Subcutaneous abdominal adipose tissue (tissue), 5 donors: ENCODE results near the gene CALN1.

Experiments
- H3K27ac ChIP-seq: one replicate; pipeline ENCODE4 v1.7.0; 2013; ENCODE audit warnings: low read depth, mild to moderate bottlenecking, inconsistent platforms, low read length, moderate library complexity
- H3K27me3 ChIP-seq, 5 donors: one replicate each; pipeline ENCODE4 v1.7.0; 2013; ENCODE audit warnings: low read length in 5 of 5, inconsistent platforms in 1 of 5; ENCODE audit not compliant: control insufficient read depth in 5 of 5, insufficient read depth in 4 of 5
- H3K36me3 ChIP-seq, 5 donors: one replicate each; pipeline ENCODE4 v1.7.0; 2013; ENCODE audit warnings: low read length in 5 of 5; ENCODE audit not compliant: control insufficient read depth in 5 of 5, insufficient read depth in 5 of 5
- H3K4me1 ChIP-seq, 5 donors: one replicate each; pipeline ENCODE4 v1.7.0; 2013; ENCODE audit warnings: low read length in 5 of 5, mild to moderate bottlenecking in 3 of 5, moderate library complexity in 1 of 5; ENCODE audit not compliant: control insufficient read depth in 5 of 5, insufficient read depth in 5 of 5
- H3K4me3 ChIP-seq, 5 donors: one replicate each; pipeline ENCODE4 v1.7.0; 2013; ENCODE audit warnings: low read length in 5 of 5, low read depth in 1 of 5
- H3K9ac ChIP-seq, 5 donors: one replicate each; pipeline ENCODE4 v1.7.0; 2013; ENCODE audit warnings: low read length in 5 of 5, mild to moderate bottlenecking in 4 of 5, moderate library complexity in 3 of 5
- H3K9me3 ChIP-seq, 5 donors: one replicate each; pipeline ENCODE4 v1.7.0; 2013; ENCODE audit warnings: low read length in 5 of 5; ENCODE audit not compliant: control insufficient read depth in 5 of 5
- donor health status: healthy.
- donor health status: healthy.
- donor health status: healthy.
- donor health status: healthy.
- donor health status: healthy.

Gene CALN1

GRCh38 chr7:71982851-71983250 lies 429.3 kb downstream of the CALN1 start:
- Histone ChIP-seq H3K36me3 (no peaks in the 10 kb centered on the region), H3K4me1 (peaks cover 0 to 7% (median 3%) of the 10 kb centered on the region in 5 donors), H3K27ac (no peak overlapping the region), H3K9ac (no peak overlapping the region), H3K9me3 (peaks cover 0 to 2% (median 0%) of the 10 kb centered on the region in 5 donors), H3K4me3 (no peak overlapping the region), H3K27me3 (no peaks in the 10 kb centered on the region)

- Histone ChIP-seq H3K27me3 (no peaks in the 10 kb centered on the region), H3K9me3 (no peaks in the 10 kb centered on the region), H3K4me1 (no peaks in the 10 kb centered on the region), H3K4me3 (no peak overlapping the region), H3K9ac (no peak overlapping the region), H3K27ac (no peak overlapping the region), H3K36me3 (no peaks in the 10 kb centered on the region)
Observed at GRCh38 chr7:71976645-71977044, 435.5 kb downstream of the CALN1 start.

GRCh38 chr7:71974611-71975010 lies 437.5 kb downstream of the CALN1 start:
- H3K9ac ChIP-seq: no peak overlapping the region
- no peaks in the 10 kb centered on the region for H3K9me3 ChIP-seq
- H3K27ac ChIP-seq: no peak overlapping the region

GRCh38 chr7:71972534-71972933 lies 439.6 kb downstream of the CALN1 start:
- H3K9ac ChIP-seq: no peak overlapping the region

More at GRCh38 chr7:71974611-71975010, 437.5 kb downstream of the CALN1 start:
- no peak overlapping the region for H3K4me3 ChIP-seq
- no peaks in the 10 kb centered on the region for H3K27me3 ChIP-seq
- no peaks in the 10 kb centered on the region for H3K4me1 ChIP-seq
- H3K36me3 ChIP-seq: no peaks in the 10 kb centered on the region

GRCh38 chr7:71970725-71971124 lies 441.4 kb downstream of the CALN1 start:
- H3K9ac ChIP-seq: no peak overlapping the region
- no peaks in the 10 kb centered on the region for H3K9me3 ChIP-seq
- no peaks in the 10 kb centered on the region for H3K4me1 ChIP-seq
- no peak overlapping the region for H3K4me3 ChIP-seq
- H3K27me3 ChIP-seq: peaks cover 0 to 3% (median 0%) of the 10 kb centered on the region in 5 donors
- no peaks in the 10 kb centered on the region for H3K36me3 ChIP-seq
- H3K27ac ChIP-seq: no peak overlapping the region

More at GRCh38 chr7:71972534-71972933, 439.6 kb downstream of the CALN1 start:
- no peaks in the 10 kb centered on the region for H3K4me1 ChIP-seq
- H3K27me3 ChIP-seq: no peaks in the 10 kb centered on the region
- no peak overlapping the region for H3K4me3 ChIP-seq
- no peaks in the 10 kb centered on the region for H3K9me3 ChIP-seq
- no peaks in the 10 kb centered on the region for H3K36me3 ChIP-seq
- no peak overlapping the region for H3K27ac ChIP-seq

- Histone ChIP-seq H3K9me3 (no peaks in the 10 kb centered on the region), H3K9ac (no peak overlapping the region), H3K27me3 (peaks cover 0 to 4% (median 0%) of the 10 kb centered on the region in 5 donors), H3K36me3 (no peaks in the 10 kb centered on the region), H3K4me1 (no peaks in the 10 kb centered on the region), H3K4me3 (no peak overlapping the region), H3K27ac (no peak overlapping the region)
Observed at GRCh38 chr7:71962636-71963035, 449.5 kb downstream of the CALN1 start.

- H3K27me3 ChIP-seq: peaks cover 0 to 4% (median 0%) of the 10 kb centered on the region in 5 donors
- no peaks in the 10 kb centered on the region for H3K36me3 ChIP-seq
- no peak overlapping the region for H3K27ac ChIP-seq
- no peak overlapping the region for H3K4me3 ChIP-seq
- H3K9me3 ChIP-seq: no peaks in the 10 kb centered on the region
- H3K9ac ChIP-seq: no peak overlapping the region
- H3K4me1 ChIP-seq: no peaks in the 10 kb centered on the region
Observed at GRCh38 chr7:71961283-71961682, 450.9 kb downstream of the CALN1 start.

GRCh38 chr7:71942115-71942514 lies 470.0 kb downstream of the CALN1 start:
- Histone ChIP-seq H3K9ac (no peak overlapping the region), H3K4me3 (no peak overlapping the region), H3K4me1 (peaks cover 0 to 6% (median 0%) of the 10 kb centered on the region in 5 donors), H3K36me3 (no peaks in the 10 kb centered on the region), H3K9me3 (no peaks in the 10 kb centered on the region), H3K27ac (no peak overlapping the region), H3K27me3 (no peaks in the 10 kb centered on the region)

- Histone ChIP-seq H3K9me3 (peaks cover 0 to 2% (median 0%) of the 10 kb centered on the region in 5 donors), H3K4me1 (peaks cover 0 to 6% (median 0%) of the 10 kb centered on the region in 5 donors), H3K27me3 (no peaks in the 10 kb centered on the region), H3K4me3 (no peak overlapping the region), H3K36me3 (no peaks in the 10 kb centered on the region), H3K9ac (no peak overlapping the region), H3K27ac (no peak overlapping the region)
Observed at GRCh38 chr7:71937840-71938371, 474.2 kb downstream of the CALN1 start.

GRCh38 chr7:71935674-71936073 lies 476.5 kb downstream of the CALN1 start:
- Histone ChIP-seq H3K9ac (no peak overlapping the region), H3K4me3 (no peak overlapping the region), H3K27me3 (no peaks in the 10 kb centered on the region), H3K27ac (no peak overlapping the region), H3K36me3 (no peaks in the 10 kb centered on the region), H3K4me1 (peaks cover 0 to 6% (median 0%) of the 10 kb centered on the region in 5 donors), H3K9me3 (peaks cover 0 to 2% (median 0%) of the 10 kb centered on the region in 5 donors)
